CD14-positive monocyte (primary cell): ENCODE data around the gene THSD8. TPM values are rescaled to one million over a fixed set of nuclear protein-coding genes. Genes with fewer than 3 reads are reported as not detected.

Experiments
- DNase-seq, 3 donors: peaks; one replicate each; pipeline ENCODE4 v3.0.0-alpha.2; 2011 to 2022
- H2AFZ ChIP-seq: 2 replicates; pipeline ENCODE4 v1.6.0; 2012; ENCODE audit warnings: mild to moderate bottlenecking, low read depth, low read length, inconsistent platforms; ENCODE audit not compliant: insufficient read depth, poor library complexity, severe bottlenecking
- H3K27ac ChIP-seq, 2 donors: 1 replicate in 1 of 2; 2 replicates in 1 of 2; pipeline ENCODE4 v1.5.1; 2012 to 2013; ENCODE audit warnings: low read length in 2 of 2, control low read depth in 1 of 2, inconsistent platforms in 1 of 2, low read depth in 1 of 2, mild to moderate bottlenecking in 1 of 2
- H3K27me3 ChIP-seq, 2 donors: one replicate each; pipeline versions ENCODE4 v1.6.0 to v1.6.1; 2011 to 2013; ENCODE audit warnings: low read length in 2 of 2; ENCODE audit not compliant: control insufficient read depth in 2 of 2, insufficient read depth in 2 of 2
- H3K36me3 ChIP-seq, 2 donors: replicated peaks in 1 of 2; 1 replicate in 1 of 2; 2 replicates in 1 of 2; pipeline versions ENCODE4 v1.5.1 to v1.6.1; 2012 to 2013; ENCODE audit warnings: low read length in 2 of 2, control low read depth in 1 of 2, inconsistent platforms in 1 of 2, mild to moderate bottlenecking in 1 of 2; ENCODE audit not compliant: insufficient read depth in 2 of 2, control insufficient read depth in 1 of 2
- H3K4me1 ChIP-seq, 2 donors: 1 replicate in 1 of 2; 2 replicates in 1 of 2; pipeline versions ENCODE4 v1.5.1 to v1.6.1; 2012 to 2013; ENCODE audit warnings: low read length in 2 of 2, control low read depth in 1 of 2, inconsistent platforms in 1 of 2, mild to moderate bottlenecking in 1 of 2, moderate library complexity in 1 of 2; ENCODE audit not compliant: insufficient read depth in 2 of 2, control insufficient read depth in 1 of 2
- H3K4me2 ChIP-seq: replicated peaks from 2 replicates; pipeline ENCODE3; 2012; ENCODE audit warnings: low read length, moderate library complexity, mild to moderate bottlenecking; ENCODE audit not compliant: poor library complexity, severe bottlenecking; ENCODE audit errors: extremely low read depth
- H3K4me3 ChIP-seq, 3 experiments: fragments of 200-600 bp in 1 of 3; sonication (generic) in 1 of 3; replicated peaks in 1 of 3; 1 replicate in 2 of 3; 2 replicates in 1 of 3; pipeline ENCODE4 v1.5.1; 2011 to 2013; ENCODE audit warnings: low read length in 3 of 3, mild to moderate bottlenecking in 3 of 3, control low read depth in 2 of 3, low read depth in 2 of 3, inconsistent platforms in 1 of 3, moderate library complexity in 1 of 3
- H3K79me2 ChIP-seq: 2 replicates; pipeline ENCODE4 v1.6.0; 2012; ENCODE audit warnings: mild to moderate bottlenecking, control low read depth, inconsistent platforms, low read length, moderate library complexity; ENCODE audit not compliant: insufficient read depth
- H3K9ac ChIP-seq: 2 replicates; pipeline ENCODE4 v1.6.0; 2017; ENCODE audit warnings: low read length, mild to moderate bottlenecking; ENCODE audit not compliant: insufficient read depth, poor library complexity, severe bottlenecking
- H3K9me3 ChIP-seq, 2 donors: replicated peaks in 1 of 2; 1 replicate in 1 of 2; 2 replicates in 1 of 2; pipeline versions ENCODE4 v1.5.1 to v1.6.1; 2012 to 2013; ENCODE audit warnings: low read length in 2 of 2, control low read depth in 1 of 2; ENCODE audit not compliant: control insufficient read depth in 1 of 2, insufficient read depth in 1 of 2
- H4K20me1 ChIP-seq: 2 replicates; pipeline ENCODE4 v1.6.0; 2012; ENCODE audit warnings: mild to moderate bottlenecking, low read length, control low read depth, moderate library complexity; ENCODE audit not compliant: insufficient read depth
- H3K27ac Mint-ChIP-seq, 7 donors: one replicate each; pipeline ENCODE4 v1.8.0; 2020; ENCODE audit warnings: mild to moderate bottlenecking in 7 of 7, mixed read lengths in 7 of 7, moderate library complexity in 6 of 7, inconsistent platforms in 2 of 7
- H3K27me3 Mint-ChIP-seq, 3 donors: one replicate each; pipeline ENCODE4 v1.8.0; 2021 to 2022; ENCODE audit warnings: low read depth in 3 of 3, mild to moderate bottlenecking in 3 of 3, mixed read lengths in 3 of 3, moderate library complexity in 3 of 3, inconsistent platforms in 1 of 3
- H3K36me3 Mint-ChIP-seq, 2 donors: one replicate each; pipeline ENCODE4 v1.8.0; 2020; ENCODE audit warnings: mixed read lengths in 2 of 2, inconsistent platforms in 1 of 2, mild to moderate bottlenecking in 1 of 2
- H3K4me1 Mint-ChIP-seq: one replicate; pipeline ENCODE4 v1.8.0; 2020; ENCODE audit warnings: mild to moderate bottlenecking, mixed read lengths
- H3K4me3 Mint-ChIP-seq, 2 donors: one replicate each; pipeline ENCODE4 v1.8.0; 2020; ENCODE audit warnings: mild to moderate bottlenecking in 2 of 2, mixed read lengths in 2 of 2, moderate library complexity in 1 of 2
- H3K9me3 Mint-ChIP-seq, 7 donors: one replicate each; pipeline ENCODE4 v1.8.0; 2020 to 2022; ENCODE audit warnings: mixed read lengths in 7 of 7, mild to moderate bottlenecking in 6 of 7, moderate library complexity in 6 of 7, inconsistent platforms in 2 of 7
- CTCF ChIP-seq: fragments of 200-600 bp; IDR thresholded peaks from one replicate; pipeline ENCODE4 v1.8.0; 2022; ENCODE audit warnings: antibody characterized with exemption, mild to moderate bottlenecking
- WGBS: methylation state at CpG from one replicate; pipeline ENCODE4 v1.1.5; 2013; ENCODE audit warnings: missing lambda C conversion rate; ENCODE audit not compliant: insufficient coverage; 5-methylcytosine and 5-hydroxymethylcytosine counted together
- intact Hi-C, 2 donors: fragments of 100-400 bp; cut with micrococcal nuclease; formaldehyde crosslinking; loops; one replicate each; pipeline versions ENCODE4 v1.15.0 to v1.15.1; 2023
- polyA plus RNA-seq, 3 donors: library from polyadenylated mRNA; depleted of rRNA in 1 of 3; unstranded in 2 of 3; stranded (reverse) in 1 of 3; fragments of 300-500 nt in 2 of 3; fragments of >200 nt in 1 of 3; fragmentation: Illumina TruSeq in 2 of 3; gene quantifications; 1 replicate in 2 of 3; 2 replicates in 1 of 3; pipeline ENCODE4 v1.2.3, GENCODE V29; 2012 to 2021

The THSD8 gene
- polyA plus RNA-seq, 3 donors, result 4.0 TPM; not detected in 2

GRCh38 chr19:12841094-12841493, 39.2 kb downstream of the THSD8 start:
- Histone ChIP-seq H3K9me3 (peaks cover 6 to 43% of the 10 kb centered on the region in 2 donors), H2AFZ (peak overlapping the region; percentile 59), H3K4me3 (peak overlapping the region in 2 of 3 experiments; percentile 9 to 66), H3K4me1 (peaks cover 15 to 28% of the 10 kb centered on the region in 2 donors), H3K4me2 (peak overlapping the region; percentile 69), H3K36me3 (no peaks in the 10 kb centered on the region), H4K20me1 (no peaks in the 10 kb centered on the region), H3K79me2 (no peaks in the 10 kb centered on the region), H3K27me3 (peaks cover 49 to 68% of the 10 kb centered on the region in 2 donors), H3K9ac (no peak overlapping the region), H3K27ac (no peak overlapping the region)
- peaks cover 22% of the 10 kb centered on the region for H3K4me1 Mint-ChIP-seq
- no peak for DNase-seq
- peak overlapping the region in 2 of 7 donors; percentile 25 to 43 for H3K27ac Mint-ChIP-seq
- intact Hi-C loops, result loop anchor here in 1 of 2 donors (5.0 kb wide), 1 partner anchor 34 kb away; the partner anchor contains the start of gene RNASEH2A
- TF ChIP-seq CTCF, result no peak
- peaks cover 3 to 28% (median 21%) of the 10 kb centered on the region in 7 donors for H3K9me3 Mint-ChIP-seq
- peak overlapping the region; percentile 47 to 85 for H3K4me3 Mint-ChIP-seq
- WGBS, result 4% methylated on average over 29 of the region's 29 CpGs
- peaks cover 62 to 81% (median 71%) of the 10 kb centered on the region in 3 donors for H3K27me3 Mint-ChIP-seq
- H3K36me3 Mint-ChIP-seq, result peaks cover 4 to 5% of the 10 kb centered on the region in 2 donors

- TF ChIP-seq CTCF, result no peak
- Histone ChIP-seq H3K79me2 (no peaks in the 10 kb centered on the region), H3K4me2 (no peak overlapping the region), H4K20me1 (no peaks in the 10 kb centered on the region), H3K4me1 (peaks cover 22 to 30% of the 10 kb centered on the region in 2 donors), H3K27ac (no peak overlapping the region), H3K4me3 (no peak overlapping the region), H2AFZ (no peak overlapping the region), H3K9ac (no peak overlapping the region), H3K27me3 (peaks cover 37 to 65% of the 10 kb centered on the region in 2 donors), H3K36me3 (no peaks in the 10 kb centered on the region), H3K9me3 (peaks cover 6 to 31% of the 10 kb centered on the region in 2 donors)
- Mint-ChIP-seq H3K4me1 (peaks cover 25% of the 10 kb centered on the region), H3K36me3 (peaks cover 2 to 5% of the 10 kb centered on the region in 2 donors), H3K4me3 (peak overlapping the region in 1 of 2 donors; percentile 35), H3K27me3 (peaks cover 61 to 80% (median 67%) of the 10 kb centered on the region in 3 donors), H3K9me3 (peaks cover 3 to 22% (median 16%) of the 10 kb centered on the region in 7 donors), H3K27ac (no peak overlapping the region)
- WGBS, result 96% methylated on average over 18 of the region's 18 CpGs
- DNase-seq, result no peak
- intact Hi-C loops, result loop anchor here in 1 of 2 donors (5.0 kb wide), 1 partner anchor 35 kb away; the partner anchor contains the start of gene RNASEH2A
Observed at GRCh38 chr19:12842511-12842910, 40.6 kb downstream of the THSD8 start.
